Stimulated activated CD8-positive, alpha-beta memory T cell treated with anti-CD3 and anti-CD28 coated beads, Interleukin-12 subunit alpha, Interleukin-12 subunit beta, amount 100 ng/mL, for 24 hours (primary cell): ENCODE measurements around the gene DBX2.
"Not testable (repeated sequence)": the region's sequence is repeated elsewhere in the genome, so short reads cannot be mapped to it uniquely, and the experiment has no call there.

Experiments used
- DNase-seq: peaks from one replicate; pipeline ENCODE4 v3.0.0-alpha.2; 2020; ENCODE audit errors: extremely low read depth

The DBX2 gene

DNA sequence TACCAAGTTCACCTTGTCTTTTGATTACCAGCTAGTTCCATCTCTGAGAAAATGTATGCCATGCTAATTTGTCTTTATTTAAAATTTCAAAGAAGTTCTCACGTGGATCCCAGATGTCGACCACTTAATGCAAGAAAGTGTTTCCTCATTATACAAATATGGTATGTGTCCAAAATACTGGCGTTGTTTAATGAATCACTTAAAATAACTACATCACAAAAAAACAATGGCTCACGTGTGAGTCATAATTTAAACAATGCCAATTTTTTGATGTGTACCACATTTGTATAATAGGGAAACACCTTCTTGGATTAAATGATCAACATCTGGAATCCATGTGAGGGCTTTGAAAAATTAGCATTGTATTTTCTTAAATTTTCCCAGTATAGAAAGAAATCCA lies 40.8 kb downstream of the DBX2 start:
- DNase-seq, result no peak

GRCh38 chr12:45008211-45008610 lies 42.7 kb downstream of the DBX2 start:
- no peak for DNase-seq

DNA sequence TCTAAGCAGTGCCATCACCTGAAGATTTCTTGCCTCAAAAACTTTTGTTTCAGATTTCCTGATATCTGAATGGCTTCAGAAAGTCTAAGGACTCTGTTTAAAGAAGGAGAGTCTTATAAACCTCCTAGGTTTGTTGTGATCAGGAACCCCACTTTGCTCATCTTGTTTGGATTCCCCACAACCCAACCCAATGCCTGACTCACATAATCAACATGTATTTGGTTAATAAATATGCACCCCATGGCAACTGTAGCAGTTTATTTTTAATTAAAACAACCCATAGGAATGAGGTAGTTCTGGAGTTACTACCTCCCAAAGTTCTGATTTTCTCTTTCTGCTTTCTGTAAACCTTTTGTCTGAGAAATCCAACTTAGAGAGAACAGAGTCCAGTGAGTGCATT lies 51.5 kb downstream of the DBX2 start:
- no peak for DNase-seq

- no peak for DNase-seq
These were observed 57.7 kb downstream of the DBX2 start for GRCh38 chr12:44993161-44993560.

- DNase-seq, result not testable (repeated sequence)
These were observed 66.0 kb downstream of the DBX2 start for GRCh38 chr12:44984863-44985262.

DNA sequence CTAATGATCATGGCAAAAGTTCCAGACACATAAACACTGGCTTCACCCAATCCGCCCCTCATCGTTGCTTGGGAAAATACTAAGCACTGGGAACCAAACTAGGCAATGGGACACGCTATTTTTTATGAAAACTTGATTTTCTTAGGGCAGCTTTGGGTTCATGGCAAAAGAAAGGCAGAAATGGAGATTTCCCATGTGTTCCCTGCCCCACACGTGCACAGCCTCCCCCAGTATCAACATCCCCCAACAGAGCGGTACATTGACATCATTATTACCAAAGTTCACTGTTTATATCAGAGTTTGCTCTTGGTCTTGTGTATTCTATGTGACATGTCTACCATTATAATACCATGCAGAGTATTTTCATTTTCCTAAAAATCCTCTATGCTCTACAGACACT lies 71.0 kb downstream of the DBX2 start:
- DNase-seq, result no peak

GRCh38 chr12:44976246-44976645 lies 74.7 kb downstream of the DBX2 start:
- no peak for DNase-seq

GRCh38 chr12:44972746-44973421 lies 78.0 kb downstream of the DBX2 start:
- DNase-seq, result no peak

GRCh38 chr12:44968965-44969364 lies 81.9 kb downstream of the DBX2 start:
- DNase-seq, result no peak
